ENCODE results near the gene SLC6A9.
A peak's percentile ranks its signal among the peaks of the same experiment; 100 is the strongest.

SLC6A9 gene

GRCh38 chr1:44029911-44030604 is 1.2 kb downstream of the SLC6A9 start:
- peak; percentile 54 to 86 (median 67) for DNase-seq (ENCODE audit: low read depth in 3 of 3, low spot score in 1 of 3)

- DNase-seq (ENCODE audit: low read depth in 3 of 3, low spot score in 1 of 3) = no peak
Measured at GRCh38 chr1:44029260-44029910, 1.9 kb downstream of the SLC6A9 start.

- DNase-seq (ENCODE audit: low read depth in 3 of 3, low spot score in 1 of 3) = no peak
Measured at GRCh38 chr1:44027320-44027719, 3.9 kb downstream of the SLC6A9 start.

- no peak for DNase-seq (ENCODE audit: low read depth in 3 of 3, low spot score in 1 of 3)
Measured at GRCh38 chr1:44025816-44026215, 5.4 kb downstream of the SLC6A9 start.

- no peak for DNase-seq (ENCODE audit: low read depth in 3 of 3, low spot score in 1 of 3)
Measured at GRCh38 chr1:44024903-44025525, 6.2 kb downstream of the SLC6A9 start.

- DNase-seq (ENCODE audit: low read depth in 3 of 3, low spot score in 1 of 3) = no peak
Measured at GRCh38 chr1:44024031-44024902, 7.0 kb downstream of the SLC6A9 start.

GRCh38 chr1:44021581-44022321 is 9.5 kb downstream of the SLC6A9 start:
- DNase-seq (ENCODE audit: low read depth in 3 of 3, low spot score in 1 of 3) = no peak

GRCh38 chr1:44021156-44021555 is 10.1 kb downstream of the SLC6A9 start:
- no peak for DNase-seq (ENCODE audit: low read depth in 3 of 3, low spot score in 1 of 3)

- DNase-seq (ENCODE audit: low read depth in 3 of 3, low spot score in 1 of 3) = no peak
Measured at GRCh38 chr1:44020464-44020863, 10.8 kb downstream of the SLC6A9 start.

GRCh38 chr1:44019466-44019948 is 11.8 kb downstream of the SLC6A9 start:
- no peak for DNase-seq (ENCODE audit: low read depth in 3 of 3, low spot score in 1 of 3)

- DNase-seq (ENCODE audit: low read depth in 3 of 3, low spot score in 1 of 3) = no peak
Measured at GRCh38 chr1:44016890-44017400, 14.3 kb downstream of the SLC6A9 start.

- DNase-seq (ENCODE audit: low read depth in 3 of 3, low spot score in 1 of 3) = no peak
Measured at GRCh38 chr1:44016041-44016889, 15.0 kb downstream of the SLC6A9 start.

- no peak for DNase-seq (ENCODE audit: low read depth in 3 of 3, low spot score in 1 of 3)
Measured at GRCh38 chr1:44015206-44015605, 16.1 kb downstream of the SLC6A9 start.

GRCh38 chr1:44014365-44015104 is 16.7 kb downstream of the SLC6A9 start:
- DNase-seq (ENCODE audit: low read depth in 3 of 3, low spot score in 1 of 3) = no peak

GRCh38 chr1:44013949-44014348 is 17.3 kb downstream of the SLC6A9 start:
- no peak for DNase-seq (ENCODE audit: low read depth in 3 of 3, low spot score in 1 of 3)

- DNase-seq (ENCODE audit: low read depth in 3 of 3, low spot score in 1 of 3) = no peak
Measured at GRCh38 chr1:44012941-44013609, 18.2 kb downstream of the SLC6A9 start.

- no peak for DNase-seq (ENCODE audit: low read depth in 3 of 3, low spot score in 1 of 3)
Measured at GRCh38 chr1:44012404-44012803, 18.9 kb downstream of the SLC6A9 start.

GRCh38 chr1:44010935-44011471 is 20.3 kb downstream of the SLC6A9 start:
- DNase-seq (ENCODE audit: low read depth in 3 of 3, low spot score in 1 of 3) = no peak
